Iris pigment epithelial cell (primary cell): ENCODE data around the gene HGD.

Experiments used
- DNase-seq: peaks from one replicate; pipeline ENCODE4 v3.0.0-alpha.2; 2011; ENCODE audit warnings: low read depth

Gene HGD

GRCh38 chr3:120682095-120682681 is at the start of gene HGD:
TSS of gene HGD (minus strand) at chr3:120682239. CDS start at chr3:120682111, 128 bp downstream.
- peak; percentile 31 for DNase-seq

GRCh38 chr3:120730576-120731542 is 48.8 kb upstream of the HGD start:
- DNase-seq, result no peak

- DNase-seq, result peak; percentile 33
These were observed 44.8 kb upstream of the HGD start for GRCh38 chr3:120726791-120727190.

- DNase-seq, result peak; percentile 11
These were observed 37.3 kb upstream of the HGD start for GRCh38 chr3:120719167-120719834.

GRCh38 chr3:120713262-120713661 is 31.2 kb upstream of the HGD start:
- DNase-seq, result no peak

GRCh38 chr3:120710369-120710768 is 28.3 kb upstream of the HGD start:
- DNase-seq, result no peak

- DNase-seq, result no peak
These were observed 26.4 kb upstream of the HGD start for GRCh38 chr3:120708408-120708807.

GRCh38 chr3:120706950-120707349 is 24.9 kb upstream of the HGD start:
- DNase-seq, result no peak

- DNase-seq, result no peak
These were observed 24.0 kb upstream of the HGD start for GRCh38 chr3:120705884-120706582.

GRCh38 chr3:120699333-120699732 is 17.3 kb upstream of the HGD start:
- DNase-seq, result no peak

GRCh38 chr3:120693439-120694171 is 11.6 kb upstream of the HGD start:
- DNase-seq, result peak; percentile 57

GRCh38 chr3:120689395-120689794 is 7.4 kb upstream of the HGD start:
- DNase-seq, result no peak

- DNase-seq, result peak; percentile 82
These were observed 6.1 kb upstream of the HGD start for GRCh38 chr3:120688121-120688520.

- DNase-seq, result no peak
These were observed 3.4 kb upstream of the HGD start for GRCh38 chr3:120685411-120685810.

- no peak for DNase-seq
These were observed 2.9 kb upstream of the HGD start for GRCh38 chr3:120684896-120685295.

- no peak for DNase-seq
These were observed 1.7 kb upstream of the HGD start for GRCh38 chr3:120683671-120684301.

GRCh38 chr3:120683213-120683612 is 1.2 kb upstream of the HGD start:
- peak; percentile 30 for DNase-seq

- no peak for DNase-seq
These were observed 467 bp downstream of the HGD start for GRCh38 chr3:120681506-120682038.

GRCh38 chr3:120681018-120681417 is 1.0 kb downstream of the HGD start:
- no peak for DNase-seq

- DNase-seq, result no peak
These were observed 1.7 kb downstream of the HGD start for GRCh38 chr3:120680193-120680894.
